DOHH2 (cell line): ENCODE measurements around the gene JCAD.

Experiments
- H3F3A ChIP-seq: fragments of 200-600 bp; sonication (generic), shearing (Covaris generic); 2 replicates; pipeline ENCODE4 v1.6.0; 2016; ENCODE audit warnings: antibody characterized with exemption, mild to moderate bottlenecking; ENCODE audit not compliant: control insufficient read depth, insufficient read depth
- H3K27ac ChIP-seq: fragments of 200-600 bp; sonication (generic); 2 replicates; pipeline ENCODE4 v1.5.1; 2014; ENCODE audit warnings: low read depth, mild to moderate bottlenecking, low read length, moderate library complexity
- H3K27me3 ChIP-seq: fragments of 200-600 bp; sonication (generic); 2 replicates; pipeline ENCODE4 v1.6.1; 2014; ENCODE audit warnings: mild to moderate bottlenecking, low read length, mixed read lengths; ENCODE audit not compliant: control insufficient read depth
- H3K36me3 ChIP-seq: fragments of 200-600 bp; sonication (generic); 2 replicates; pipeline ENCODE4 v1.6.1; 2014; ENCODE audit warnings: mild to moderate bottlenecking, low read length, moderate library complexity, mixed read lengths; ENCODE audit not compliant: control insufficient read depth
- H3K4me1 ChIP-seq: fragments of 200-600 bp; sonication (generic); 2 replicates; pipeline ENCODE4 v1.6.1; 2014; ENCODE audit warnings: mild to moderate bottlenecking, low read length, mixed read lengths; ENCODE audit not compliant: control insufficient read depth
- H3K4me2 ChIP-seq: fragments of 200-600 bp; sonication (generic); 2 replicates; pipeline ENCODE4 v1.6.0; 2014; ENCODE audit warnings: mild to moderate bottlenecking, low read length, moderate library complexity
- H3K4me3 ChIP-seq: fragments of 200-600 bp; sonication (generic); 2 replicates; pipeline ENCODE4 v1.5.1; 2014; ENCODE audit warnings: mild to moderate bottlenecking, low read length, mixed read lengths
- H3K79me2 ChIP-seq: fragments of 200-600 bp; sonication (generic); 2 replicates; pipeline ENCODE4 v1.6.1; 2014; ENCODE audit warnings: mild to moderate bottlenecking, low read length, mixed read lengths; ENCODE audit not compliant: control insufficient read depth
- H3K9me2 ChIP-seq: fragments of 200-600 bp; sonication (generic); replicated peaks from 2 replicates; pipeline ENCODE4 v1.6.1; 2014; ENCODE audit warnings: mild to moderate bottlenecking, low read length, mixed read lengths; ENCODE audit not compliant: control insufficient read depth
- H3K9me3 ChIP-seq: fragments of 200-600 bp; sonication (generic); 2 replicates; pipeline ENCODE4 v1.6.1; 2014; ENCODE audit warnings: antibody characterized with exemption, low read length, mixed read lengths; ENCODE audit not compliant: control insufficient read depth, insufficient read depth
- H4K20me1 ChIP-seq: fragments of 200-600 bp; sonication (generic); 2 replicates; pipeline ENCODE4 v1.6.0; 2014; ENCODE audit warnings: low read depth, mild to moderate bottlenecking, antibody characterized with exemption, low read length, moderate library complexity; ENCODE audit not compliant: control insufficient read depth, insufficient read depth
- CTCF ChIP-seq: fragments of 200-600 bp; sonication (generic); IDR thresholded peaks from one replicate; pipeline ENCODE4 v1.5.1; 2014; ENCODE audit warnings: antibody characterized with exemption, mild to moderate bottlenecking, low read depth, low read length; ENCODE audit not compliant: poor library complexity, severe bottlenecking
- EZH2phosphoT487 ChIP-seq: fragments of 200-600 bp; sonication (generic); IDR thresholded peaks from 2 replicates; pipeline ENCODE4 v1.6.1; 2017; ENCODE audit warnings: borderline replicate concordance, mild to moderate bottlenecking, antibody characterized with exemption, low read length, moderate library complexity, mixed read lengths

The JCAD gene

GRCh38 chr10:30099101-30099500 is 39.7 kb upstream of the JCAD start:
- Histone ChIP-seq H3K27me3 (no peaks in the 10 kb centered on the region), H3K4me1 (no peaks in the 10 kb centered on the region), H3K4me2 (no peak overlapping the region), H3K79me2 (no peaks in the 10 kb centered on the region), H3F3A (no peaks in the 10 kb centered on the region), H3K9me3 (peaks cover 4% of the 10 kb centered on the region; the same call in 1 of the 2 replicates), H3K4me3 (no peak overlapping the region), H4K20me1 (no peaks in the 10 kb centered on the region), H3K36me3 (no peaks in the 10 kb centered on the region), H3K9me2 (no peaks in the 10 kb centered on the region), H3K27ac (no peak overlapping the region)
- TF ChIP-seq EZH2phosphoT487 (no peak), CTCF (no peak)

GRCh38 chr10:30098629-30099028 is 39.2 kb upstream of the JCAD start:
- no peaks in the 10 kb centered on the region for H3K36me3 ChIP-seq
- no peaks in the 10 kb centered on the region for H3K27me3 ChIP-seq
- peaks cover 4% of the 10 kb centered on the region; the same call in 1 of the 2 replicates for H3K9me3 ChIP-seq
- no peak overlapping the region for H3K4me2 ChIP-seq
- H3K79me2 ChIP-seq = no peaks in the 10 kb centered on the region
- H3K9me2 ChIP-seq = no peaks in the 10 kb centered on the region
- no peaks in the 10 kb centered on the region for H3F3A ChIP-seq
- H3K4me3 ChIP-seq = no peak overlapping the region
- TF ChIP-seq CTCF (no peak), EZH2phosphoT487 (no peak)
- no peaks in the 10 kb centered on the region for H4K20me1 ChIP-seq
- H3K4me1 ChIP-seq = no peaks in the 10 kb centered on the region
- H3K27ac ChIP-seq = no peak overlapping the region

- Histone ChIP-seq H3K27ac (no peak overlapping the region), H3K79me2 (no peaks in the 10 kb centered on the region), H3K9me2 (no peaks in the 10 kb centered on the region), H3F3A (no peaks in the 10 kb centered on the region), H4K20me1 (no peaks in the 10 kb centered on the region), H3K9me3 (no peaks in the 10 kb centered on the region), H3K4me3 (no peak overlapping the region), H3K36me3 (no peaks in the 10 kb centered on the region), H3K4me1 (no peaks in the 10 kb centered on the region), H3K4me2 (no peak overlapping the region), H3K27me3 (no peaks in the 10 kb centered on the region)
- TF ChIP-seq EZH2phosphoT487 (no peak), CTCF (no peak)
These were observed 37.2 kb upstream of the JCAD start for GRCh38 chr10:30096564-30096963.
